Measurements from ENCODE around the gene C5orf63.

DNA sequence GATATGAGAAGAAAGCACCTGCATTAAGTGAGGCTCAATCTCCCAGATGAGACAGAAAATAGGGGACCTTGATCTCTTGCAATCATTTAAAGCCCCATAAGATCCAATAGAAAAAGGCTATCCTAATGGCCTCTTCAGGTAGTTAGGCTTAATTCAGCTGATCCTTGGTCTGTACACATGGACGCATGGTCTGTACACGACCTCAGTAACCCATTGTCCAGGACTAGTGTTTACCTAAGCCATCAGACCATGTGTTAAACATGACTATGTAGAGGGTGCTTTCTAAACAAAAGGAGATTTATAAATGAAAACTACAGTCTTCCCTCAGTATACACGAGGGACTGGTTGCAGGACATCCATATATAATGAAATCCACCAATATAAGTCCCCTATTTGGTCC, 50.5 kb downstream of the C5orf63 start:
- TF ChIP-seq, protein P1, sequence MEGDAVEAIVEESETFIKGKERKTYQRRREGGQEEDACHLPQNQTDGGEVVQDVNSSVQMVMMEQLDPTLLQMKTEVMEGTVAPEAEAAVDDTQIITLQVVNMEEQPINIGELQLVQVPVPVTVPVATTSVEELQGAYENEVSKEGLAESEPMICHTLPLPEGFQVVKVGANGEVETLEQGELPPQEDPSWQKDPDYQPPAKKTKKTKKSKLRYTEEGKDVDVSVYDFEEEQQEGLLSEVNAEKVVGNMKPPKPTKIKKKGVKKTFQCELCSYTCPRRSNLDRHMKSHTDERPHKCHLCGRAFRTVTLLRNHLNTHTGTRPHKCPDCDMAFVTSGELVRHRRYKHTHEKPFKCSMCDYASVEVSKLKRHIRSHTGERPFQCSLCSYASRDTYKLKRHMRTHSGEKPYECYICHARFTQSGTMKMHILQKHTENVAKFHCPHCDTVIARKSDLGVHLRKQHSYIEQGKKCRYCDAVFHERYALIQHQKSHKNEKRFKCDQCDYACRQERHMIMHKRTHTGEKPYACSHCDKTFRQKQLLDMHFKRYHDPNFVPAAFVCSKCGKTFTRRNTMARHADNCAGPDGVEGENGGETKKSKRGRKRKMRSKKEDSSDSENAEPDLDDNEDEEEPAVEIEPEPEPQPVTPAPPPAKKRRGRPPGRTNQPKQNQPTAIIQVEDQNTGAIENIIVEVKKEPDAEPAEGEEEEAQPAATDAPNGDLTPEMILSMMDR (IDR thresholded peaks at IDR 0.05; ENCODE audit: low read depth, low read length) = no peak
- no peak for TF ChIP-seq EZH2phosphoT487 (IDR thresholded peaks at IDR 0.05; ENCODE audit: low read depth)

Measured in OCI-LY3 (cell line).